Thymus (tissue), 11 donors: ENCODE measurements around the gene CORO1C. TPM values are rescaled to one million over a fixed set of nuclear protein-coding genes. Genes with fewer than 3 reads are reported as not detected.

Experiments used
- DNase-seq, 9 donors: peaks; one replicate each; pipeline ENCODE4 v3.0.0-alpha.2; 2013; ENCODE audit warnings: low spot score in 9 of 9, low read depth in 6 of 9, missing footprints in 1 of 9
- H3K27ac ChIP-seq, 2 donors: one replicate each; pipeline ENCODE4 v1.5.1; 2013; ENCODE audit warnings: control low read depth in 1 of 2, low read depth in 1 of 2, low read length in 1 of 2, mild to moderate bottlenecking in 1 of 2, moderate library complexity in 1 of 2
- H3K27me3 ChIP-seq, 2 donors: one replicate each; pipeline ENCODE4 v1.5.1; 2013; ENCODE audit warnings: low read length in 1 of 2; ENCODE audit not compliant: control insufficient read depth in 2 of 2, insufficient read depth in 1 of 2
- H3K36me3 ChIP-seq, 2 donors: one replicate each; pipeline ENCODE4 v1.5.1; 2013; ENCODE audit warnings: low read length in 1 of 2, mild to moderate bottlenecking in 1 of 2, moderate library complexity in 1 of 2; ENCODE audit not compliant: control insufficient read depth in 2 of 2, insufficient read depth in 2 of 2
- H3K4me1 ChIP-seq, 2 donors: one replicate each; pipeline ENCODE4 v1.5.1; 2013; ENCODE audit warnings: low read length in 2 of 2; ENCODE audit not compliant: control insufficient read depth in 2 of 2, insufficient read depth in 2 of 2
- H3K4me3 ChIP-seq, 2 donors: one replicate each; pipeline ENCODE4 v1.5.1; 2013; ENCODE audit warnings: low read length in 2 of 2, control low read depth in 1 of 2, mild to moderate bottlenecking in 1 of 2
- H3K9me3 ChIP-seq, 2 donors: one replicate each; pipeline ENCODE4 v1.5.1; 2013; ENCODE audit warnings: low read length in 1 of 2, mild to moderate bottlenecking in 1 of 2; ENCODE audit not compliant: control insufficient read depth in 2 of 2, insufficient read depth in 1 of 2
- WGBS: extraction: QIAGEN DNeasy Blood & Tissue Kit; methylation state at CpG from one replicate; pipeline ENCODE4 v1.1.7; 2013; 5-methylcytosine and 5-hydroxymethylcytosine counted together
- polyA plus RNA-seq: library from polyadenylated mRNA; stranded (reverse); fragments of 200-250 nt; gene quantifications from one replicate; pipeline ENCODE4 v1.2.3, GENCODE V29; 2013
- total RNA-seq: library from RNA; stranded (reverse); fragments of 120-200 nt; gene quantifications from one replicate; pipeline ENCODE4 v1.2.4, GENCODE V29; 2013
- donor health status: healthy.

The CORO1C gene
- total and polyA plus RNA-seq, 2 donors: 24.6 to 35.4 TPM

DNA sequence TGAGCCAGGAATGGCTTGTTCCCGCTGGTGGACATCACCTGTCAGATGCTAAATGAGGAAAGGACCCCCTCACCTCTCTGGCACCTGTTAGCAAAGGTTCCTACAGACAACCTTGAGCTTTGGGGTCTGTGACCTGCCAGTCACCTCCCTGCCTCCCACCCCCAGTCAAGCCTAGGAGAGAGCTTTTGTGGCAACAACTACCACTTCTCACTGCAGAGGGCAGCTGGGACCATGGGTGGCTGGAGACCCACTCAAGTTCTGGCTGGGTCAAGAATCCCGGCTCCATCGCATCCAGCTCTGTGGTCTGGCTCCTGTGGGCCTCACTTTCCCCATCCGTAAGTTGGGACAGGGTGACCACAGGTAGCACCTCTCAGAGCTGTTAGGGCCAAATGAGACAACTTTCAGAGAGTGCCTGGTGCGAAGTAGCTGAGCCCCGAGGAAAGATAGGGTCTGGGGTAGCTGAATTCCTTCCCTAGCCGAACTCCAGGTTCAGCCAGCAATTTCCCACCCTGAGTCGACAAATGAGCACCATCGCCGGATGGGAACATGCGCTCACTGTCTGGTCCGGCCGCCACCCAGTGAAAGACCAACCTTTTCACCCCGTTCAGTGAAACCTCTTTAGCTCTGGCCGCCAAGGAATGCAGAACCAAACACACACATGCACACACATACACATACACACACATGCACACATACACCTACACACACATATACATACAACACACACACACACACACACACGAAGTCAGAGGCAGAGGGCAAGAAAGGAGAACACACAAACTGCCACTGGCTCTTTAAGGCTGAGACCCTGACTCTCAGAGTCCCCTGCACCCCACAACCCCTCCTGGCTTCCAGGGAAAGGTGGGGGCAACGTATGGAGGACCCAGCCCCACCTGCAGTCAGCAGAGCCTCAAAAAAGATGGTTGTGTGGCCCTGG is 135.3 kb downstream of the CORO1C start:
- no peaks in the 10 kb centered on the region for H3K4me1 ChIP-seq
- no peaks in the 10 kb centered on the region for H3K36me3 ChIP-seq
- no peak overlapping the region for H3K4me3 ChIP-seq
- no peak overlapping the region for H3K27ac ChIP-seq
- 95% methylated on average over 17 of the region's 17 CpGs for WGBS
- H3K9me3 ChIP-seq: no peaks in the 10 kb centered on the region
- peaks cover 0 to 3% of the 10 kb centered on the region in 2 donors for H3K27me3 ChIP-seq
- DNase-seq: no peak

Other genes starting within 250 kb of the CORO1C start
- gene FICD, start 216.2 kb downstream of the CORO1C start, total RNA-seq: 3.7 TPM
- 2.1 TPM for gene FICD, start 216.2 kb downstream of the CORO1C start, polyA plus RNA-seq
- 45.2 TPM for gene SART3, start 170.3 kb downstream of the CORO1C start, total RNA-seq
- gene SART3, start 170.3 kb downstream of the CORO1C start, polyA plus RNA-seq: 21.0 TPM
- gene ISCU, start 168.9 kb downstream of the CORO1C start, total RNA-seq: 125 TPM
- gene ISCU, start 168.9 kb downstream of the CORO1C start, polyA plus RNA-seq: 248 TPM
- gene TMEM119, start 133.4 kb downstream of the CORO1C start, total RNA-seq: 5.3 TPM
- gene TMEM119, start 133.4 kb downstream of the CORO1C start, polyA plus RNA-seq: 4.0 TPM
- 69.6 TPM for gene SELPLG, start 97.6 kb downstream of the CORO1C start, total RNA-seq
- 28.0 TPM for gene SELPLG, start 97.6 kb downstream of the CORO1C start, polyA plus RNA-seq
- 2.8 TPM for gene SSH1, start 126.1 kb upstream of the CORO1C start, total RNA-seq
- 5.1 TPM for gene SSH1, start 126.1 kb upstream of the CORO1C start, polyA plus RNA-seq
- gene DAO, start 148.6 kb upstream of the CORO1C start, total RNA-seq: 0.05 TPM
- gene DAO, start 148.6 kb upstream of the CORO1C start, polyA plus RNA-seq: 0.07 TPM